Measurements from ENCODE around the gene ARHGAP5. TPM values are rescaled to one million over a fixed set of nuclear protein-coding genes. Genes with fewer than 3 reads are reported as not detected.

The ARHGAP5 gene
- total RNA-seq, 1 donor from 2014 or later = 140 TPM

DNA sequence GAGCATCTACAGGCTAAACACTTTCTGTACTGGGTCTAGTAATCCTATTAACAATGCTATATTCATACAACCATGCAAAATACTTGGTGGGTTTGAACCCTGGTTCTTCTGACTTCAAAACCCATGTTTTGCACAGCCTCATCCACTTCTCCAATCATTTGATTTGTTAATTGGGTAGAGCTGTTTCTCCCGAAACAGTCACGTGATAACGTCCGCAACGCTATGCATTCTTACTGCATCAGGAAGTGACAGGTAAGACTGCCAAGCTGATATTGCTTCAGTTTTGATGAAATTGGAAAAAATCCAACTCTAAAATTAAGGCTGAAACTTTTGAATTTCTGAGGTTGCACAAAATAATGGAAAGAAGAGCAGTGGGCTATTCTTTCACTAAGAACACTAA is 94.4 kb downstream of the ARHGAP5 start:
- Histone ChIP-seq H3K4me2 (ENCODE audit: low read length) (no peak overlapping the region), H3K36me3 (ENCODE audit: insufficient read depth, low read length) (no peaks in the 10 kb centered on the region), H3K9me3 (ENCODE audit: insufficient read depth, low read depth, low read length) (no peaks in the 10 kb centered on the region), H3K27me3 (ENCODE audit: insufficient read depth, low read length) (no peaks in the 10 kb centered on the region), H4K20me1 (ENCODE audit: insufficient read depth, low read length) (no peaks in the 10 kb centered on the region), H3K9ac (ENCODE audit: low read length) (no peak overlapping the region), H3K4me3 (ENCODE audit: insufficient read depth, low read depth, low read length) (no peak overlapping the region), H3K4me1 (ENCODE audit: insufficient read depth, low read length) (no peaks in the 10 kb centered on the region), H2AFZ (ENCODE audit: low read depth, low read length) (no peak overlapping the region), H3K79me2 (ENCODE audit: insufficient read depth, low read length) (no peaks in the 10 kb centered on the region), H3K27ac (ENCODE audit: low read depth, low read length) (no peak overlapping the region)
- H3K4me1 Mint-ChIP-seq (ENCODE audit: low read depth, unreplicated experiment) = peaks cover 8% of the 10 kb centered on the region
- no peaks in the 10 kb centered on the region for H3K27me3 Mint-ChIP-seq (ENCODE audit: low read depth, unreplicated experiment)
- no peak for FAIRE-seq
- no peaks in the 10 kb centered on the region for H3K36me3 Mint-ChIP-seq (ENCODE audit: low read depth, unreplicated experiment)
- no peak overlapping the region for H3K27ac Mint-ChIP-seq (ENCODE audit: unreplicated experiment)
- TF ChIP-seq, protein P1, sequence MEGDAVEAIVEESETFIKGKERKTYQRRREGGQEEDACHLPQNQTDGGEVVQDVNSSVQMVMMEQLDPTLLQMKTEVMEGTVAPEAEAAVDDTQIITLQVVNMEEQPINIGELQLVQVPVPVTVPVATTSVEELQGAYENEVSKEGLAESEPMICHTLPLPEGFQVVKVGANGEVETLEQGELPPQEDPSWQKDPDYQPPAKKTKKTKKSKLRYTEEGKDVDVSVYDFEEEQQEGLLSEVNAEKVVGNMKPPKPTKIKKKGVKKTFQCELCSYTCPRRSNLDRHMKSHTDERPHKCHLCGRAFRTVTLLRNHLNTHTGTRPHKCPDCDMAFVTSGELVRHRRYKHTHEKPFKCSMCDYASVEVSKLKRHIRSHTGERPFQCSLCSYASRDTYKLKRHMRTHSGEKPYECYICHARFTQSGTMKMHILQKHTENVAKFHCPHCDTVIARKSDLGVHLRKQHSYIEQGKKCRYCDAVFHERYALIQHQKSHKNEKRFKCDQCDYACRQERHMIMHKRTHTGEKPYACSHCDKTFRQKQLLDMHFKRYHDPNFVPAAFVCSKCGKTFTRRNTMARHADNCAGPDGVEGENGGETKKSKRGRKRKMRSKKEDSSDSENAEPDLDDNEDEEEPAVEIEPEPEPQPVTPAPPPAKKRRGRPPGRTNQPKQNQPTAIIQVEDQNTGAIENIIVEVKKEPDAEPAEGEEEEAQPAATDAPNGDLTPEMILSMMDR (IDR thresholded peaks at IDR 0.05; ENCODE audit: insufficient read depth, low read depth, low read length) = no peak
- TF ChIP-seq EZH2 (IDR thresholded peaks at IDR 0.05; ENCODE audit: insufficient read depth, low read length) = no peak
- DNase-seq (ENCODE audit: low read depth) = no peak
- no peaks in the 10 kb centered on the region for H3K9me3 Mint-ChIP-seq (ENCODE audit: unreplicated experiment)
- no peak overlapping the region for H3K4me3 Mint-ChIP-seq (ENCODE audit: unreplicated experiment)

DNA sequence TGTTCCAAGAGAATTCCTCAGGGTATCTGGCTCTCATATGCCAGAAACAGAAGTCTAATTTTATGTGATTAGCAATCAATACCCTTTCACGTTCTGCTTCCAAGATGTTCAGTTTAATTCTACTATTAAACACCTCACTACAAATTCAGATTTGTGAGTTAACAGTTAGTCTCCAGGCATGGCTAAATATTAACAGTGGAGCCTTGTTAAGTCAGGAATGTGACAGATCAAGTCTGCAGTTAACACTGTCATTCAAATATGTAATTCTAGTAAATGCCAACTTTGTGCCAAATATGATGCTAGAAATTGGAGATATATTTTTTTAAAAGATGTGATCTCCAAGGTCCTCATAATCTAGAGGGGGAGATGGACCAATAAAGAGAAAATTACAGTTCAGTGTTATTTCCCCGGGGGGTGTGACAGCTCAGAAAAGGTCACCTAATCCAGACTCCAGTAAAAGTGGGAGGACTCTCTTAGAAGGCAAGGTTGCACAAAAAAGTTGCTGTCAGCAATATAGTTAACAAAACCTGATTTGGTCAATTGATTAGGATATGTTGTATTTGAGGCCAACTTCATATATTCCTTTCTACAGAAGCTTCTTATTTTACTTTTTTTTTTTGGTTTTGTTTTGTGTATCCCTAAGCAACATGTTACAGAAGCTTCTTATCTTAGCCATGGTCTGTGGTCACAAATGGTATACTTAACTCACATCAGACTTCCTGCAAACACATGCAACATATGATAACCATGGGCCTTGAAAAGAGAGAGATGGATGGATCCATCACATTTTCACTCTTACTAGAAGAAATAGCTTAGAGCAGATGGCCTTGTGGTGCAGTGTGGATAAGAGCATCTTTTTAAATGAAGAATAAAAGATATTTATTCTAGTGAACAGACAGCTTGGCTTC is 106.3 kb downstream of the ARHGAP5 start:
- Histone ChIP-seq H3K4me2 (ENCODE audit: low read length) (no peak overlapping the region), H3K9me3 (ENCODE audit: insufficient read depth, low read depth, low read length) (no peaks in the 10 kb centered on the region), H3K4me3 (ENCODE audit: insufficient read depth, low read depth, low read length) (no peak overlapping the region), H2AFZ (ENCODE audit: low read depth, low read length) (no peak overlapping the region), H4K20me1 (ENCODE audit: insufficient read depth, low read length) (no peaks in the 10 kb centered on the region), H3K36me3 (ENCODE audit: insufficient read depth, low read length) (no peaks in the 10 kb centered on the region), H3K27me3 (ENCODE audit: insufficient read depth, low read length) (no peaks in the 10 kb centered on the region), H3K27ac (ENCODE audit: low read depth, low read length) (no peak overlapping the region), H3K9ac (ENCODE audit: low read length) (no peak overlapping the region), H3K4me1 (ENCODE audit: insufficient read depth, low read length) (no peaks in the 10 kb centered on the region), H3K79me2 (ENCODE audit: insufficient read depth, low read length) (no peaks in the 10 kb centered on the region)
- H3K4me1 Mint-ChIP-seq (ENCODE audit: low read depth, unreplicated experiment) = peaks cover 9% of the 10 kb centered on the region
- H3K9me3 Mint-ChIP-seq (ENCODE audit: unreplicated experiment) = peaks cover 8% of the 10 kb centered on the region
- no peak for DNase-seq (ENCODE audit: low read depth)
- no peaks in the 10 kb centered on the region for H3K36me3 Mint-ChIP-seq (ENCODE audit: low read depth, unreplicated experiment)
- H3K27me3 Mint-ChIP-seq (ENCODE audit: low read depth, unreplicated experiment) = no peaks in the 10 kb centered on the region
- H3K27ac Mint-ChIP-seq (ENCODE audit: unreplicated experiment) = no peak overlapping the region
- TF ChIP-seq, protein P1 (IDR thresholded peaks at IDR 0.05; ENCODE audit: insufficient read depth, low read depth, low read length) = no peak
- no peak for TF ChIP-seq EZH2 (IDR thresholded peaks at IDR 0.05; ENCODE audit: insufficient read depth, low read length)
- no peak overlapping the region for H3K4me3 Mint-ChIP-seq (ENCODE audit: unreplicated experiment)
- no peak for FAIRE-seq

DNA sequence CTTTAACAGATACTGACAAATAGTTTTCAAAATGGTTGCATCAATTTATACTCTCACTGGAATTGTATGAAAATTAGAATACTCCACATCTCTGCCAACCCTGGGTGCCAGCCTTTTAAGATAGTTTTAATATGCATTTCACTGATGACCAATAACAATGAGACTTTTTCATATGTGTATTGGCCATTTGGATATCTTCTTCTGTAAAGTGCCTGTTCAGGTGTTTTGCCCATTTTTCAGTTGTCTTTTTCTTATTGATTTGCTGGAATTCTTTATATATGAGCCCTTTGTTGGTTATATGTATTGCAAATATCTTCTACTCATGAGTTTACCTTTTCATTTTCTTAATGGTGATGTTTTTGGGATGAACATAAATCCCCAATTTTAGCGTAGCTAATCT is 108.0 kb downstream of the ARHGAP5 start:
- H3K9me3 Mint-ChIP-seq (ENCODE audit: unreplicated experiment) = peaks cover 4% of the 10 kb centered on the region
- H4K20me1 ChIP-seq (ENCODE audit: insufficient read depth, low read length) = no peaks in the 10 kb centered on the region
- H3K4me3 Mint-ChIP-seq (ENCODE audit: unreplicated experiment) = no peak overlapping the region
- TF ChIP-seq EZH2 (IDR thresholded peaks at IDR 0.05; ENCODE audit: insufficient read depth, low read length) = no peak
- TF ChIP-seq, protein P1 (IDR thresholded peaks at IDR 0.05; ENCODE audit: insufficient read depth, low read depth, low read length) = no peak
- no peaks in the 10 kb centered on the region for H3K27me3 ChIP-seq (ENCODE audit: insufficient read depth, low read length)
- DNase-seq (ENCODE audit: low read depth) = no peak
- H3K4me3 ChIP-seq (ENCODE audit: insufficient read depth, low read depth, low read length) = no peak overlapping the region
- H3K27ac ChIP-seq (ENCODE audit: low read depth, low read length) = no peak overlapping the region
- H3K27me3 Mint-ChIP-seq (ENCODE audit: low read depth, unreplicated experiment) = no peaks in the 10 kb centered on the region
- H3K9ac ChIP-seq (ENCODE audit: low read length) = no peak overlapping the region
- no peaks in the 10 kb centered on the region for H3K36me3 Mint-ChIP-seq (ENCODE audit: low read depth, unreplicated experiment)
- no peaks in the 10 kb centered on the region for H3K4me1 ChIP-seq (ENCODE audit: insufficient read depth, low read length)
- peaks cover 10% of the 10 kb centered on the region for H3K4me1 Mint-ChIP-seq (ENCODE audit: low read depth, unreplicated experiment)
- no peaks in the 10 kb centered on the region for H3K79me2 ChIP-seq (ENCODE audit: insufficient read depth, low read length)
- H3K36me3 ChIP-seq (ENCODE audit: insufficient read depth, low read length) = no peaks in the 10 kb centered on the region
- FAIRE-seq = no peak
- no peak overlapping the region for H2AFZ ChIP-seq (ENCODE audit: low read depth, low read length)
- no peak overlapping the region for H3K27ac Mint-ChIP-seq (ENCODE audit: unreplicated experiment)
- H3K9me3 ChIP-seq (ENCODE audit: insufficient read depth, low read depth, low read length) = no peaks in the 10 kb centered on the region
- no peak overlapping the region for H3K4me2 ChIP-seq (ENCODE audit: low read length)
